ENCODE results near the gene KCNA2. TPM values are rescaled to one million over a fixed set of nuclear protein-coding genes. Genes with fewer than 3 reads are reported as not detected.

The KCNA2 gene
- total and polyA plus RNA-seq, 2 donors (not counting 1 experiment from before 2014, with no cell fraction given): 0.39 to 0.59 TPM

DNA sequence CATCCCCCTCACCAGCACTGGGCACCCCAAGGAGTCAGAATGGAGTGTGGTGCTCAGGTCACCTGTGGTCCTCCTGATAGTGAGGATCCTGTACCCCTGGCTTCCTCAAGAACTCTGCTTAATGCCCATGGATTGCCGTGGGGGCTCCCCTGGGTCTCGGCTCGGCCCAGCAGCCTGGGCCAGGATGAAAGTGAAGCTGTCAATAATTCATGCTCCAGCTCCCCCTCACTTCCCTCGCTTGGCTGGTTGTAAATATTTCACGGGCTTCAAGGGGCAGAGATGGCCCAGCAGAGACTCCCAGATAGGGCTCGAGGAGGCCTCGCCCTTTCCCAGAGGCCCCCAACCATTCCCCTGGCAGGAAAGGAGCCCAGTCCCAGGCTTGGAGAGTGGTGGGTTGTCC lies 44.6 kb downstream of the KCNA2 start:
- no peaks in the 10 kb centered on the region for H4K20me1 ChIP-seq (ENCODE audit: control insufficient read depth, insufficient read depth, low read length, poor library complexity, severe bottlenecking)
- H3K4me3 ChIP-seq (ENCODE audit: control extremely low read depth in 1 of 5, extremely low read depth in 1 of 5, insufficient read depth in 1 of 5, low read depth in 2 of 5, low read length in 4 of 5): no peak overlapping the region
- TF ChIP-seq CTCF (IDR thresholded peaks at IDR 0.05): no peak
- TF ChIP-seq EZH2 (IDR thresholded peaks at IDR 0.05; ENCODE audit: borderline replicate concordance, insufficient read depth, low read depth, low read length, poor library complexity, severe bottlenecking): no peak
- POLR2A ChIA-PET: no interaction called here
- H3K9ac ChIP-seq (ENCODE audit: low read length): no peak overlapping the region
- H3K27me3 Mint-ChIP-seq: peaks cover 56% of the 10 kb centered on the region
- H3K4me1 ChIP-seq (ENCODE audit: control insufficient read depth in 2 of 2, insufficient read depth in 2 of 2, low read length in 2 of 2): no peaks in the 10 kb centered on the region
- CTCF ChIA-PET: interaction anchor here (1.0 to 1.4 kb wide), 2 partner anchors 57 to 219 kb away, joined by 3 read pairs; no protein-coding TSS in a partner anchor
- H3K4me1 Mint-ChIP-seq: no peaks in the 10 kb centered on the region
- no peak overlapping the region for H3K4me3 Mint-ChIP-seq
- H3K27ac ChIP-seq (ENCODE audit: low read length in 2 of 2): no peak overlapping the region
- H3K9me3 Mint-ChIP-seq (ENCODE audit: insufficient read depth): no peaks in the 10 kb centered on the region
- H3K27me3 ChIP-seq (replicated peaks in 1 of 4; ENCODE audit: control extremely low read depth in 1 of 4, control insufficient read depth in 3 of 4, insufficient read depth in 4 of 4, low read length in 3 of 4): peaks cover 0 to 23% (median 1%) of the 10 kb centered on the region in 4 experiments
- DNase-seq (no peak), ATAC-seq (ENCODE audit: low read depth) (no peak)
- intact Hi-C loops (cut with micrococcal nuclease): no loop called here
- H3K79me2 ChIP-seq (ENCODE audit: control insufficient read depth, insufficient read depth, low read length): no peaks in the 10 kb centered on the region
- H3K27ac Mint-ChIP-seq: no peak overlapping the region
- no peak overlapping the region for H2AFZ ChIP-seq (ENCODE audit: insufficient read depth, low read depth, low read length, poor library complexity, severe bottlenecking)
- WGBS (ENCODE audit: insufficient coverage): 74% methylated on average over 7 of the region's 7 CpGs
- H3K9me3 ChIP-seq (ENCODE audit: control extremely low read depth in 1 of 3, control insufficient read depth in 2 of 3, insufficient read depth in 1 of 3, low read length in 2 of 3): no peaks in the 10 kb centered on the region
- H3K36me3 ChIP-seq (replicated peaks in 1 of 2; ENCODE audit: control extremely low read depth in 1 of 2, control insufficient read depth in 1 of 2, extremely low read depth in 1 of 2, insufficient read depth in 2 of 2, low read length in 1 of 2): no peaks in the 10 kb centered on the region
- H3K4me2 ChIP-seq (replicated peaks; ENCODE audit: low read depth, low read length, poor library complexity, severe bottlenecking): no peak overlapping the region

- H3K9ac ChIP-seq (ENCODE audit: low read length): no peak overlapping the region
- intact Hi-C loops (cut with micrococcal nuclease): no loop called here
- CTCF ChIA-PET: interaction anchor here (1.0 kb wide), 1 partner anchor 16 kb away, joined by 3 read pairs; no protein-coding TSS in a partner anchor
- H3K27ac ChIP-seq (ENCODE audit: low read length in 2 of 2): no peak overlapping the region
- H3K4me1 ChIP-seq (ENCODE audit: control insufficient read depth in 2 of 2, insufficient read depth in 2 of 2, low read length in 2 of 2): peaks cover 9 to 12% of the 10 kb centered on the region in 2 donors
- no peaks in the 10 kb centered on the region for H3K79me2 ChIP-seq (ENCODE audit: control insufficient read depth, insufficient read depth, low read length)
- H3K4me3 ChIP-seq (ENCODE audit: control extremely low read depth in 1 of 5, extremely low read depth in 1 of 5, insufficient read depth in 1 of 5, low read depth in 2 of 5, low read length in 4 of 5): no peak overlapping the region
- TF ChIP-seq EZH2 (IDR thresholded peaks at IDR 0.05; ENCODE audit: borderline replicate concordance, insufficient read depth, low read depth, low read length, poor library complexity, severe bottlenecking): no peak
- TF ChIP-seq CTCF (IDR thresholded peaks at IDR 0.05): no peak
- peaks cover 0 to 3% (median 0%) of the 10 kb centered on the region in 3 donors for H3K9me3 ChIP-seq (ENCODE audit: control extremely low read depth in 1 of 3, control insufficient read depth in 2 of 3, insufficient read depth in 1 of 3, low read length in 2 of 3)
- ATAC-seq (ENCODE audit: low read depth): no peak
- H2AFZ ChIP-seq (ENCODE audit: insufficient read depth, low read depth, low read length, poor library complexity, severe bottlenecking): no peak overlapping the region
- no peak overlapping the region for H3K4me2 ChIP-seq (replicated peaks; ENCODE audit: low read depth, low read length, poor library complexity, severe bottlenecking)
- Mint-ChIP-seq H3K9me3 (ENCODE audit: insufficient read depth) (no peaks in the 10 kb centered on the region), H3K4me3 (no peak overlapping the region), H3K27me3 (peaks cover 57% of the 10 kb centered on the region), H3K27ac (no peak overlapping the region), H3K4me1 (peaks cover 4% of the 10 kb centered on the region)
- no peaks in the 10 kb centered on the region for H3K36me3 ChIP-seq (replicated peaks in 1 of 2; ENCODE audit: control extremely low read depth in 1 of 2, control insufficient read depth in 1 of 2, extremely low read depth in 1 of 2, insufficient read depth in 2 of 2, low read length in 1 of 2)
- POLR2A ChIA-PET: no interaction called here
- 48% methylated on average over 4 of the region's 4 CpGs for WGBS (ENCODE audit: insufficient coverage)
- no peak for DNase-seq
- H3K27me3 ChIP-seq (replicated peaks in 1 of 4; ENCODE audit: control extremely low read depth in 1 of 4, control insufficient read depth in 3 of 4, insufficient read depth in 4 of 4, low read length in 3 of 4): peaks cover 0 to 39% (median 16%) of the 10 kb centered on the region in 4 experiments
- H4K20me1 ChIP-seq (ENCODE audit: control insufficient read depth, insufficient read depth, low read length, poor library complexity, severe bottlenecking): no peaks in the 10 kb centered on the region
Observed at GRCh38 chr1:110559157-110559556, 47.0 kb downstream of the KCNA2 start.

All from B cell (primary cell).